ENCODE data around the gene SSH2.
"Not testable (repeated sequence)": the region's sequence is repeated elsewhere in the genome, so short reads cannot be mapped to it uniquely, and the experiment has no call there.

SSH2 gene

GRCh38 chr17:29870836-29871465 is 59.1 kb downstream of the SSH2 start:
- DNase-seq, result no peak

DNA sequence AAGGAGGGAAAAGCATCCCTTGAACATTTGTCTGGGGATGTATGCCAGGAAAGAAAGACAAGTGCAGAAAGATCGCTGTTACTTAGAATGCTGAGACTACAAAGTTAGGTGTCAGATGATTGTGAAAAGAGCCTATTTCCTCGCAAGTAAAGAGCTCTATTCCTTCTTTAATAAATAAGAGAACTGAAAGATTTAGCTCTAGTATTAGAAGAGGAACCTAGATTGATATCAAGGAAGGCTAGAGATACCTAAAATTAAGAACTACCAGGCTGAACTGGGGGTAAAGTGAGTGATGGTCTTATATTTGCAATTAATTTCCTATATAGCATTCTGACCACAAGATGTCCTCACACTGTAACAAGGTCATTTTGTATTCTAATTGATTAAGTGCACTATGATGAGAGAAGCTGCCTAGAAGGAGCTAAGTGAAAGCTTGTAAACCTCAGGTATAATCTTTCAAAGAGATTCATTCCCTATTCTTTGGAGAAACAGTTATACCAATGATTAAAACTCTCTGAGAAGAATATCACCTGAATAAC is 62.3 kb downstream of the SSH2 start:
- DNase-seq, result no peak

DNA sequence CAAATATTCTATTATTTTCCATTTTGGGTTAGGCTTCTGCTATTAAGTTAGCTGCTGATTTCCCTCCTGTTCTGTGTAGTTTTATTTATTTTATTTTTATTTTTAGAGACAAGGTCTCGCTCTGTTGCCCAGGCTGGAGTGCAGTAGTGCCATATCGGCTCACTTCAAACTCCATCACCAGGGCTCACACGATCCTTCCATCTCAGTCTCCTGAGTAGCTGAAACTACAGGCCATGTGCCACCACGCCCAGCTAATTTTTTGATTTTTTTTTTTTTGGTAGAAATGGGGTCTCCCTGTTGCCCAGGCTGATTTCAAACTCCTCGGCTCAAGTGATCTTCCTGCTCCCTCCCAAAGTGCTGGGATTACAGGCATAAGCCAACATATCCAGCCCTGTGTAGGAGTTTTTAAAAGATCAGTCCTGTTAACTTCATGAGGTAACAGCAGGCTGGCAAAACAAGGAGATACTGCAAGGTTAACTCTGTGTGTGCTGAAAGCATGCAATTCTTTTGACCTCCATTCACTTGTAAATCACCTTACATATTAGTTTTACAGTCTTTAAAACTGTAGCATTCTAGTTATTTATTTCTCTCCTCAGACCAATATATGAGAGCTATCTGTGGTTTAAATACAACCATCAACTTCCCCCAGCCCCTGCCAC is 63.2 kb downstream of the SSH2 start:
- DNase-seq, result no peak

DNA sequence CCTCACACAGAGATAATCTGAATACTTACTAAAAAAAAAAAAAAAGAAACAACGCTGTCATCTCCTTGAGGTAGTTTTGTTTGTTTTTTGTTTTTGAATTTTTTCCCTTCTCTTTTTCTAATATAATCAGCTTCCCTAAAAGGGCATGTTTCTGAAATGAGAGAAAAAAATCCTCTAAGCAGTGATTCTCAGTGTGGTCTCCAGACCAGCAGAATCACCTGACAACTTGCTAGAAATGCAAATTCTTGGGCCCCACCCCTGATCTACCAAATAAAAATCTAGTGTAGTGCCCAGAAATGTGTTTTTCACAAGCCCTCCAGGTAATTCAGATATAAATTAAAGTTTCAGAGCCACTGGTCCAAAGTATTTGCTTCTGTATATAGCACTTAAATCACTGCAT is 65.4 kb downstream of the SSH2 start:
- no peak for DNase-seq

- DNase-seq, result not testable (repeated sequence)
These were observed 65.9 kb downstream of the SSH2 start for GRCh38 chr17:29864123-29864522.

GRCh38 chr17:29862951-29863350 is 67.1 kb downstream of the SSH2 start:
- DNase-seq, result no peak

- DNase-seq, result no peak
These were observed 67.9 kb downstream of the SSH2 start for GRCh38 chr17:29862127-29862526.

- not testable (repeated sequence) for DNase-seq
These were observed 70.6 kb downstream of the SSH2 start for GRCh38 chr17:29859445-29859844.

DNA sequence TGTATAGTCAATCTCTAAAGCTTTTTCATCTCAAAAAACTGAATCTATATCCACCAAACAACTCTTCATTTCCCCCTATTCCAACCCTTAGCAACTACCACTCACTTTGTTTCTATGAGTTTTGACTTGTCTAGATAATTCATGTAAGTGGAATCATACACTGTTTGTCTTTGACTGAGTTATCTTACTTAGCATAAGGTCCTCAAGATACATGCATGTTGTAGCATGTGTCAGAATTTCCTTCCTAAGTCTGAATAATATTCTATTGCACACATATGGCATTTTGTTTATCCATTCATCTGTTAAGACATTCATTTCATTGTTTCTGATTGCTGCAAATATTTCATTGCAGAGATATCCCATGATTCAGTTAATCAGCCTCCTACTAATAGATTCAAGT is 72.2 kb downstream of the SSH2 start:
- no peak for DNase-seq

GRCh38 chr17:29857105-29857504 is 72.9 kb downstream of the SSH2 start:
- DNase-seq, result not testable (repeated sequence)

DNA sequence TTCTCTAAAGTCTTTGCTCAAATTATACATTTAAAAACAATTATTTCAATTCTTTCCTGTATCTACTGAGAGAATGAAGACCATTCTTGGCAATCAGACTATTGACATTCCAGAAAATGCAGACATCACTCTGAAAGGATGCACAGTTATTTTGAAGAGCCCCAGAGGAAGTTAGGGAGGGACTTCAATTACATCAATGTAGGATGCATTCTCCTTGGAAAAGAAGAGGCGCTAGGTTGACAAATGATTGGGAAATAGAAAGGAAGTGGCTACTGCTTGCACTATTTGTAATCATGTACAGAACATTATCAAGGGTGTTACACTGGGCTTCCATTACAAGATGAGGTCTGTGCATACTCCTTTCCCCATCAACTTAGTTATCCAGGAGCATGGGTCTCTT is 74.3 kb downstream of the SSH2 start:
- no peak for DNase-seq

DNA sequence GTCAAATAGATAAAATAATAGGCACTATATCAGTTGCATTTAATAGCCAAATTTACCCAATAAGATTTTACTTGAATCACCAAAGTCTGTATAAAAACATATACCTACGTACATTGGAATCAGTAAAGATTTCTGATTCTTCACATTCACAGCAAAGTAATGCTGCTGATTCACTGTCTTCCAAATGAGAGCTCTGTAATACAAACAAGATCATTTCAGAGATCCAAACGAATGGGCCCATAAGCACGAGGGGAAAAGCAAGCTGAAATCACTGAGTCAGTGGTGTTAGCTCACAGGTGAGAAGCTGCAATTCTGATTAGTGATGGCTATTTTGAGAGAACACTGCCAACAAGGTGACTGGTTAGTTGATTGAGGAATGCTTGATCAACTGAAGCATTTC is 81.3 kb downstream of the SSH2 start:
- no peak for DNase-seq

- no peak for DNase-seq
These were observed 82.3 kb downstream of the SSH2 start for GRCh38 chr17:29847527-29848400.

DNA sequence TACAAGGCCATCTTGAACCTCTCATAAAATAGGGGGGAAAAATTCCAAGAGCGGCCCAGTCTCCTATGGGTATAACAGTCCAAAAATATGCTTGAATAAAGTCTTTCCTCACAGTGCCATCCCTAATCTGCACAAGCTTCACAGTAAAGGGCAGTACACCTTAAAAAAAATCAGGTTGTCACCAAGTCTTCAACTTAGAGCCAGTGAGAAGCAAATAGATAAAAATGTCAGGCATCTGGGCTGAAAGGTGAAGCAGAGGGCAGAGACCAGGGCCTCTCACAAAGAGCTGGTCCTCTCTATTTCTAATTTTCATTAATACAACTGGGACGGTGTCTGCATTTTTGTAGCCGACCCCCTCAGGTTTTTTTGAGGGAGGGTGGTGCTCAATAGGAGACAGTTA is 82.9 kb downstream of the SSH2 start:
- DNase-seq, result no peak

GRCh38 chr17:29846298-29846697 is 83.7 kb downstream of the SSH2 start:
- no peak for DNase-seq

- no peak for DNase-seq
These were observed 85.5 kb downstream of the SSH2 start for GRCh38 chr17:29844339-29845048.

- DNase-seq, result no peak
These were observed 89.1 kb downstream of the SSH2 start for GRCh38 chr17:29840884-29841283.

DNA sequence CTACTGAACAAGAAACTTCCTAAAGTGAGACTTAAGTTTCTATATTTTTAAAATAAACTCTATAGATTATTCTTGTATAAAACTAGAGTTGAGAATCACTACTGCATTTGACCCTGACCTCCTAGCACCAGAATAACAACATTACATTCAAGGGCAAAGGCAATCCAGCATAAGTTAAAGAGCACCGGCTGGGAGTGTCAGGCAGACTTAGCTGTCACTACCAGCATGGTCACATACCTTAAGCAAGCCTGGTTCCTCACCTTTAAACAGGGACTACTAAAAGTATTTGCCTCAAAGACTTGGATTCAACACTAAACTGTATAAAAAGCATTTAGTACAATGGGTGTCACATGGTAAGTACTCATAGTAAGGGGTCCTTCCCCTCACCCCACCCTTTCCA is 90.4 kb downstream of the SSH2 start:
- DNase-seq, result no peak

- no peak for DNase-seq
These were observed 91.1 kb downstream of the SSH2 start for GRCh38 chr17:29838961-29839360.

GRCh38 chr17:29837531-29837930 is 92.5 kb downstream of the SSH2 start:
- no peak for DNase-seq

DNA sequence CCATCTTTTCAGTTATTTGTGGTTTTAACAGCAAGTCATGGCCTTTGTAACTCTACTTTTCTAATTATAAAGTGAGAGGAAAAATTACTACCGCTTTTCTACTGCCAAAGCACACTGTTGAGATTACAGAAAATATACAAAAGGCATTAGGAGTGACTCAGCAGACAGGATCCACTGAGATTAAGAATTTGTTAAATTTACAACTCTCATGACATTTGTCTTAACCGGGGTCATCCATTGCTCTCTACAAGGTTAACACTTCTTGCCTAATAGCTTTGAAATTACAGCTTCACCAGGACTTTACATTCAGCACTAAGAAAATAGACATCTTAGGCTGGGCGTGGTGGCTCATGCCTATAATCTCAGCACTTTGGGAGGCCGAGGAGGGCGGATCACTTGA is 93.4 kb downstream of the SSH2 start:
- no peak for DNase-seq

GRCh38 chr17:29835435-29836351 is 94.3 kb downstream of the SSH2 start:
- DNase-seq, result no peak

Measured in activated gamma-delta T cell (primary cell).